Natural killer cell (primary cell): ENCODE results near the gene AKAP7. TPM values are rescaled to one million over a fixed set of nuclear protein-coding genes. Genes with fewer than 3 reads are reported as not detected.

Experiments
- ATAC-seq, 3 donors: fragments of 150-1000 bp in 2 of 3; fragments of 200-7000 bp in 1 of 3; cut with Tn5 transposase; 1 replicate in 1 of 3; 2 replicates in 2 of 3; pipeline ENCODE4 v1.10.0; 2021; ENCODE audit warnings: mild to moderate bottlenecking in 2 of 3, moderate library complexity in 2 of 3
- DNase-seq, 2 donors: peaks; one replicate each; pipeline versions ENCODE4 v3.0.0 to v3.0.0-alpha.2; 2013 to 2021; ENCODE audit warnings: mixed read lengths in 1 of 2
- H3K27ac ChIP-seq: one replicate; pipeline ENCODE4 v1.5.1; 2013; ENCODE audit warnings: mild to moderate bottlenecking, low read length
- H3K27me3 ChIP-seq: one replicate; pipeline ENCODE4 v1.6.1; 2013; ENCODE audit warnings: low read length; ENCODE audit not compliant: control insufficient read depth, insufficient read depth
- H3K36me3 ChIP-seq: one replicate; pipeline ENCODE4 v1.6.1; 2013; ENCODE audit warnings: low read length; ENCODE audit not compliant: control insufficient read depth, insufficient read depth
- H3K4me1 ChIP-seq: one replicate; pipeline ENCODE4 v1.6.1; 2013; ENCODE audit warnings: low read length; ENCODE audit not compliant: control insufficient read depth, insufficient read depth
- H3K4me3 ChIP-seq: one replicate; pipeline ENCODE4 v1.5.1; 2013; ENCODE audit warnings: low read length
- H3K9me3 ChIP-seq: one replicate; pipeline ENCODE4 v1.6.1; 2013; ENCODE audit warnings: low read length; ENCODE audit not compliant: control insufficient read depth, insufficient read depth
- H3K27ac Mint-ChIP-seq, 2 donors: one replicate each; pipeline ENCODE4 v1.8.0; 2022; ENCODE audit warnings: mild to moderate bottlenecking in 2 of 2, mixed read lengths in 2 of 2, moderate library complexity in 1 of 2
- H3K27me3 Mint-ChIP-seq, 2 donors: one replicate each; pipeline ENCODE4 v1.8.0; 2022; ENCODE audit warnings: low read depth in 2 of 2, mixed read lengths in 2 of 2
- H3K36me3 Mint-ChIP-seq: one replicate; pipeline ENCODE4 v1.8.0; 2022; ENCODE audit warnings: mixed read lengths
- H3K4me1 Mint-ChIP-seq, 2 donors: one replicate each; pipeline ENCODE4 v1.8.0; 2022; ENCODE audit warnings: mixed read lengths in 2 of 2
- H3K4me3 Mint-ChIP-seq: one replicate; pipeline ENCODE4 v1.8.0; 2022; ENCODE audit warnings: mild to moderate bottlenecking, moderate library complexity, mixed read lengths
- H3K9me3 Mint-ChIP-seq, 2 donors: one replicate each; pipeline ENCODE4 v1.8.0; 2022; ENCODE audit warnings: mixed read lengths in 2 of 2
- CTCF ChIP-seq: fragments of 200-600 bp; IDR thresholded peaks from one replicate; pipeline ENCODE4 v1.8.0; 2022; ENCODE audit warnings: antibody characterized with exemption
- WGBS: methylation state at CpG from one replicate; pipeline ENCODE4 v1.1.7; 2013; ENCODE audit warnings: missing lambda C conversion rate; ENCODE audit not compliant: insufficient coverage; 5-methylcytosine and 5-hydroxymethylcytosine counted together
- intact Hi-C: fragments of 100-400 bp; cut with micrococcal nuclease; formaldehyde crosslinking; loops from one replicate; pipeline ENCODE4 v1.14.2; 2022
- total RNA-seq, 4 donors: library from RNA; stranded (reverse); fragments of 120-200 nt in 1 of 4; gene quantifications; one replicate each; pipeline versions ENCODE4 v1.2.3 to v1.2.4, GENCODE V29; 2013 to 2022

The AKAP7 gene
- total RNA-seq, 3 donors from 2014 or later (not counting 1 experiment from before 2014, with no cell fraction given), result 13.5 to 21.0 (median 14.7) TPM

GRCh38 chr6:131163886-131164285 lies 28.6 kb downstream of the AKAP7 start:
- Mint-ChIP-seq H3K27me3 (no peaks in the 10 kb centered on the region), H3K4me1 (no peaks in the 10 kb centered on the region), H3K9me3 (no peaks in the 10 kb centered on the region), H3K36me3 (peaks cover 11% of the 10 kb centered on the region), H3K27ac (no peak overlapping the region), H3K4me3 (no peak overlapping the region)
- Histone ChIP-seq H3K27ac (no peak overlapping the region), H3K27me3 (no peaks in the 10 kb centered on the region), H3K4me1 (no peaks in the 10 kb centered on the region), H3K4me3 (no peak overlapping the region), H3K36me3 (peaks cover 2% of the 10 kb centered on the region), H3K9me3 (no peaks in the 10 kb centered on the region)
- ATAC-seq (no peak), DNase-seq (no peak)
- no peak for TF ChIP-seq CTCF
- 93% methylated on average over 1 of the region's 1 CpG for WGBS
- intact Hi-C loops, result no loop called here

DNA sequence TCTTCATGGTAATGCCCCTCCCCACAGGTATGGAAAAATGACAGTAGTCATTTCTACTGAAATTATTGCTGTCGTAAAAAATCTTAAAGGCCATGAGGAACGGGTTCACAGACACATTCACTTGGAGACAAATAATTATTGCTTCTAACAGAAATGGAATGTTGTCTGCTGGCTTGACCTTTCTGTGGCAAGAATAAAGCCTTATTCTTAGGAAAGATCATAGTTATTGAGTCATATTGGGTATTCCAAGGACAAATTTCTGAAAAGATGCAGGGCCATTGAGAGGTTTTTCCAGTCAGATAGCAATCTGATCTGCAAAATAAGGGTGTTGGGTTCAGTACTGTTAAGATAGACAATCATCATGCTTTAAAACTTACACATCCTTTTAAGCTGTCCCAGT lies 29.2 kb downstream of the AKAP7 start:
- ATAC-seq (no peak), DNase-seq (no peak)
- no peak overlapping the region for H3K27ac ChIP-seq
- no peaks in the 10 kb centered on the region for H3K9me3 Mint-ChIP-seq
- intact Hi-C loops, result no loop called here
- no peaks in the 10 kb centered on the region for H3K27me3 ChIP-seq
- no peak overlapping the region for H3K4me3 Mint-ChIP-seq
- H3K36me3 Mint-ChIP-seq, result peaks cover 11% of the 10 kb centered on the region
- TF ChIP-seq CTCF, result no peak
- no peak overlapping the region for H3K27ac Mint-ChIP-seq
- H3K4me1 ChIP-seq, result no peaks in the 10 kb centered on the region
- H3K36me3 ChIP-seq, result peaks cover 2% of the 10 kb centered on the region
- no peaks in the 10 kb centered on the region for H3K9me3 ChIP-seq
- WGBS, result 100% methylated on average over 2 of the region's 2 CpGs
- no peaks in the 10 kb centered on the region for H3K4me1 Mint-ChIP-seq
- H3K27me3 Mint-ChIP-seq, result no peaks in the 10 kb centered on the region
- H3K4me3 ChIP-seq, result no peak overlapping the region

GRCh38 chr6:131167773-131168172 lies 32.5 kb downstream of the AKAP7 start:
- DNase-seq, result no peak
- Mint-ChIP-seq H3K4me3 (no peak overlapping the region), H3K4me1 (no peaks in the 10 kb centered on the region), H3K27ac (no peak overlapping the region), H3K27me3 (no peaks in the 10 kb centered on the region), H3K9me3 (no peaks in the 10 kb centered on the region), H3K36me3 (peaks cover 11% of the 10 kb centered on the region)
- Histone ChIP-seq H3K27me3 (no peaks in the 10 kb centered on the region), H3K27ac (no peak overlapping the region), H3K4me3 (no peak overlapping the region), H3K4me1 (no peaks in the 10 kb centered on the region), H3K36me3 (peaks cover 6% of the 10 kb centered on the region), H3K9me3 (no peaks in the 10 kb centered on the region)
- no peak for ATAC-seq
- intact Hi-C loops, result no loop called here
- no peak for TF ChIP-seq CTCF
- WGBS, result no CpG with 5 or more reads among the region's 3 CpGs

DNA sequence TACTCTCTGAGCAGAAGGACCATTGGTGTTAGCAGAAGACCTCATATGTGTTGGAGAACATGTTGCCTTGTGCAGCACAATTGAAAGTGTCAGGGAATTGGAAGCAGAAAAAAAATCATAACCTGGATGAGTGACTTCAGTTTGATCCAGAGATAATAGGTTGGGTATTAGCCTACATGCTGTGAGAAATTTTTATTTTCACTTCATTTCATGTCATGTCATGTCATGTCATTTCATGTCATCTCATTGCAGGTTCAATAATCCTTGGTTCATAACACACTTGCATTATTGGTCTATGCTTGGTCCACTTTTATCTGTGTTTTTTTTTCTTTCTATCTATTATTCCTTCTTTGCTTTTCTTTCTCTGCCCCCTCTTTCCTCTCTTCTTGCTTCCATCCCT lies 34.3 kb downstream of the AKAP7 start:
- H3K27ac ChIP-seq, result no peak overlapping the region
- no peak for DNase-seq

More for the DNA sequence above, 34.3 kb downstream of the AKAP7 start:
- no peak overlapping the region for H3K4me3 Mint-ChIP-seq
- H3K9me3 Mint-ChIP-seq, result no peaks in the 10 kb centered on the region
- Histone ChIP-seq H3K36me3 (peaks cover 4% of the 10 kb centered on the region), H3K4me1 (no peaks in the 10 kb centered on the region), H3K27me3 (no peaks in the 10 kb centered on the region), H3K9me3 (no peaks in the 10 kb centered on the region), H3K4me3 (no peak overlapping the region)
- no peak overlapping the region for H3K27ac Mint-ChIP-seq
- TF ChIP-seq CTCF, result no peak
- no peak for ATAC-seq
- intact Hi-C loops, result no loop called here
- no peaks in the 10 kb centered on the region for H3K27me3 Mint-ChIP-seq
- H3K4me1 Mint-ChIP-seq, result no peaks in the 10 kb centered on the region
- H3K36me3 Mint-ChIP-seq, result peaks cover 11% of the 10 kb centered on the region
